WTC11 (cell line): ENCODE measurements around the gene NSD1. TPM values are rescaled to one million over a fixed set of nuclear protein-coding genes. Genes with fewer than 3 reads are reported as not detected.

Source experiments
- ATAC-seq: fragments of 200-7000 bp; cut with Tn5 transposase; 2 replicates; pipeline ENCODE4 v1.10.0; 2021; ENCODE audit warnings: mild to moderate bottlenecking, moderate library complexity
- CTCF ChIA-PET: fragments of 300-600 bp; sonication (Branson Sonifier 250); formaldehyde crosslinking; loops from one replicate; lab custom pipeline; 2021; ENCODE audit warnings: antibody characterized with exemption; lab: Charles Lee
- POLR2A ChIA-PET: fragments of 350-600 bp; sonication (Branson Sonifier 250); formaldehyde crosslinking; loops from one replicate; lab custom pipeline; 2021; ENCODE audit warnings: antibody characterized with exemption; lab: Charles Lee
- DNase-seq: peaks from one replicate; pipeline ENCODE4 v3.0.0; 2021; ENCODE audit warnings: low spot score
- H3K27ac Mint-ChIP-seq: 2 replicates; pipeline ENCODE4 v1.8.0; 2021; ENCODE audit warnings: mixed read lengths
- H3K27me3 Mint-ChIP-seq: 2 replicates; pipeline ENCODE4 v1.8.0; 2021; ENCODE audit warnings: low read depth, mild to moderate bottlenecking, moderate library complexity, mixed read lengths
- H3K36me3 Mint-ChIP-seq: 2 replicates; pipeline ENCODE4 v1.8.0; 2021; ENCODE audit warnings: mixed read lengths
- H3K4me1 Mint-ChIP-seq: 2 replicates; pipeline ENCODE4 v1.8.0; 2022; ENCODE audit warnings: mixed read lengths
- H3K4me3 Mint-ChIP-seq: 2 replicates; pipeline ENCODE4 v1.8.0; 2021; ENCODE audit warnings: mild to moderate bottlenecking, moderate library complexity, mixed read lengths
- H3K9me3 Mint-ChIP-seq: 2 replicates; pipeline ENCODE4 v1.8.0; 2021; ENCODE audit warnings: mixed read lengths
- ATF1 ChIP-seq: sonication (generic); formaldehyde crosslinking; IDR thresholded peaks from 2 replicates; pipeline ENCODE4 v1.8.1; 2023; ENCODE audit warnings: mild to moderate bottlenecking, moderate library complexity, missing genetic modification reagents
- ATF2 ChIP-seq: sonication (generic); formaldehyde crosslinking; IDR thresholded peaks from 2 replicates; pipeline ENCODE4 v1.8.1; 2022; ENCODE audit warnings: low read depth, missing genetic modification reagents, borderline replicate concordance
- CBFB ChIP-seq: sonication (generic); formaldehyde crosslinking; IDR thresholded peaks from 2 replicates; pipeline ENCODE4 v1.8.1; 2022; ENCODE audit warnings: mild to moderate bottlenecking, low read depth, missing genetic modification reagents
- CDX4 ChIP-seq: fragments of 250-450 bp; sonication (Bioruptor Pico); IDR thresholded peaks from 2 replicates; pipeline ENCODE4 v1.9.0; 2021; ENCODE audit warnings: moderate library complexity, mild to moderate bottlenecking, inconsistent platforms, borderline replicate concordance
- EMX1 ChIP-seq: fragments of 250-450 bp; sonication (Bioruptor Pico); IDR thresholded peaks from 2 replicates; pipeline ENCODE4 v1.8.0; 2021; ENCODE audit warnings: mild to moderate bottlenecking
- FOXP4 ChIP-seq: sonication (generic); formaldehyde crosslinking; IDR thresholded peaks from 2 replicates; pipeline ENCODE4 v1.8.0; 2022; ENCODE audit warnings: mild to moderate bottlenecking, missing genetic modification reagents
- MYBL2 ChIP-seq: sonication (generic); formaldehyde crosslinking; IDR thresholded peaks from 2 replicates; pipeline ENCODE4 v1.8.1; 2023; ENCODE audit warnings: mild to moderate bottlenecking, moderate library complexity, missing genetic modification reagents
- NFATC4 ChIP-seq: fragments of 250-450 bp; sonication (Bioruptor Pico); IDR thresholded peaks from 2 replicates; pipeline ENCODE4 v1.9.0; 2021; ENCODE audit warnings: mild to moderate bottlenecking
- PREB ChIP-seq: sonication (generic); formaldehyde crosslinking; IDR thresholded peaks from 2 replicates; pipeline ENCODE4 v1.8.1; 2022; ENCODE audit warnings: mild to moderate bottlenecking, missing genetic modification reagents, moderate library complexity, borderline replicate concordance
- SMAD4 ChIP-seq: sonication (generic); formaldehyde crosslinking; IDR thresholded peaks from 2 replicates; pipeline ENCODE4 v1.8.0; 2022; ENCODE audit warnings: mild to moderate bottlenecking, missing genetic modification reagents
- ZBTB43 ChIP-seq: sonication (generic); formaldehyde crosslinking; IDR thresholded peaks from 2 replicates; pipeline ENCODE4 v1.8.1; 2023; ENCODE audit warnings: mild to moderate bottlenecking, missing genetic modification reagents
- ZNF138 ChIP-seq: sonication (generic); formaldehyde crosslinking; conservative IDR thresholded peaks from 2 replicates; pipeline ENCODE4 v1.8.1; 2022; ENCODE audit warnings: mild to moderate bottlenecking, moderate library complexity, missing genetic modification reagents
- ZNF423 ChIP-seq: fragments of 250-450 bp; sonication (Bioruptor Pico); IDR thresholded peaks from 2 replicates; pipeline ENCODE4 v2.1.2; 2022; ENCODE audit warnings: mild to moderate bottlenecking, moderate library complexity
- total RNA-seq: library from RNA; stranded (reverse); gene quantifications from 3 replicates; pipeline ENCODE4 v1.2.3, GENCODE V29; 2021
- TF ChIP-seq, protein P1 (sequence below): fragments of 250-450 bp; sonication (Bioruptor Pico); IDR thresholded peaks from 2 replicates; pipeline ENCODE4 v1.9.0; 2021; ENCODE audit warnings: mild to moderate bottlenecking
- TF ChIP-seq, protein P2 (sequence below): sonication (generic); formaldehyde crosslinking; IDR thresholded peaks from 2 replicates; pipeline ENCODE4 v1.8.0; 2023; ENCODE audit warnings: missing genetic modification reagents, mild to moderate bottlenecking, borderline replicate concordance
- TF ChIP-seq, protein P3 (sequence below): fragments of 200-600 bp; IDR thresholded peaks from 2 replicates; pipeline ENCODE4 v1.8.0; 2022; ENCODE audit warnings: antibody characterized with exemption

NSD1 gene
- total RNA-seq, 1 experiment from 2014 or later, result 148 TPM

- POLR2A ChIA-PET, result no interaction called here
- H3K4me3 Mint-ChIP-seq, result no peak overlapping the region
- H3K4me1 Mint-ChIP-seq, result no peaks in the 10 kb centered on the region
- ATAC-seq (no peak), DNase-seq (no peak)
- no peaks in the 10 kb centered on the region for H3K27me3 Mint-ChIP-seq
- no peak for TF ChIP-seq SMAD4 (CRISPR knock-in tag)
- no peak for TF ChIP-seq EMX1
- no peak for TF ChIP-seq NFATC4 (CRISPR knock-in tag)
- no peak for TF ChIP-seq ZNF138 (CRISPR knock-in tag)
- H3K36me3 Mint-ChIP-seq, result peaks cover 90% of the 10 kb centered on the region
- H3K9me3 Mint-ChIP-seq, result no peaks in the 10 kb centered on the region
- H3K27ac Mint-ChIP-seq, result no peak overlapping the region; the same call in 1 of the 2 replicates
- CTCF ChIA-PET, result interaction anchor here (0.7 kb wide), 1 partner anchor 67 kb away, joined by 4 read pairs; no protein-coding TSS in a partner anchor
Measured at GRCh38 chr5:177261510-177261909, 127.9 kb downstream of the NSD1 start.

DNA sequence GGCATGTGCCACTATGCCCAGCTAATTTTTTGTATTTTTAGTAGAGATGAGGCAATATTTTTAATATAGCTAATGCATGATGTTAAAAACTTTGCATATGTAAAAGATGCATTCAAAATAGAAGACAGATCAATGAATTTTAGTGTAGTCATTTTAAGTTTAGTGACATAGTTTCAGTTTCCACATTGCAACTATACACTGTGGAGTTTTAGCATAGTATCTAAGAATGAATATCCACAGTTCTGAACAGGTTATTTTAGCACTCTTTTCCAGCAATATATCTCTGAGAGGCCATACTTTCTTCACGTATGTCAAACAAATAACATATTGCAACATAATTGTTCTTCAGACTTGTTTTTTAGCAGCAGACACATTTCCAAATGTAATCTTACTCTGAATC is 130.6 kb downstream of the NSD1 start:
- H3K36me3 Mint-ChIP-seq, result peaks cover 88% of the 10 kb centered on the region
- no peak overlapping the region for H3K4me3 Mint-ChIP-seq
- CTCF ChIA-PET, result no interaction called here
- no peak for DNase-seq
- H3K27me3 Mint-ChIP-seq, result no peaks in the 10 kb centered on the region
- ATAC-seq, result no peak
- TF ChIP-seq FOXP4 (no peak), MYBL2 (CRISPR knock-in tag) (no peak), CDX4 (no peak), PREB (CRISPR knock-in tag) (no peak), ZNF423 (no peak), CBFB (CRISPR knock-in tag) (no peak), ATF2 (CRISPR knock-in tag) (no peak), ATF1 (no peak), ZBTB43 (CRISPR knock-in tag) (no peak)
- TF ChIP-seq, protein P1, sequence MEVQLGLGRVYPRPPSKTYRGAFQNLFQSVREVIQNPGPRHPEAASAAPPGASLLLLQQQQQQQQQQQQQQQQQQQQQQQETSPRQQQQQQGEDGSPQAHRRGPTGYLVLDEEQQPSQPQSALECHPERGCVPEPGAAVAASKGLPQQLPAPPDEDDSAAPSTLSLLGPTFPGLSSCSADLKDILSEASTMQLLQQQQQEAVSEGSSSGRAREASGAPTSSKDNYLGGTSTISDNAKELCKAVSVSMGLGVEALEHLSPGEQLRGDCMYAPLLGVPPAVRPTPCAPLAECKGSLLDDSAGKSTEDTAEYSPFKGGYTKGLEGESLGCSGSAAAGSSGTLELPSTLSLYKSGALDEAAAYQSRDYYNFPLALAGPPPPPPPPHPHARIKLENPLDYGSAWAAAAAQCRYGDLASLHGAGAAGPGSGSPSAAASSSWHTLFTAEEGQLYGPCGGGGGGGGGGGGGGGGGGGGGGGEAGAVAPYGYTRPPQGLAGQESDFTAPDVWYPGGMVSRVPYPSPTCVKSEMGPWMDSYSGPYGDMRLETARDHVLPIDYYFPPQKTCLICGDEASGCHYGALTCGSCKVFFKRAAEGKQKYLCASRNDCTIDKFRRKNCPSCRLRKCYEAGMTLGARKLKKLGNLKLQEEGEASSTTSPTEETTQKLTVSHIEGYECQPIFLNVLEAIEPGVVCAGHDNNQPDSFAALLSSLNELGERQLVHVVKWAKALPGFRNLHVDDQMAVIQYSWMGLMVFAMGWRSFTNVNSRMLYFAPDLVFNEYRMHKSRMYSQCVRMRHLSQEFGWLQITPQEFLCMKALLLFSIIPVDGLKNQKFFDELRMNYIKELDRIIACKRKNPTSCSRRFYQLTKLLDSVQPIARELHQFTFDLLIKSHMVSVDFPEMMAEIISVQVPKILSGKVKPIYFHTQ (CRISPR knock-in tag), result no peak
- TF ChIP-seq, protein P2, sequence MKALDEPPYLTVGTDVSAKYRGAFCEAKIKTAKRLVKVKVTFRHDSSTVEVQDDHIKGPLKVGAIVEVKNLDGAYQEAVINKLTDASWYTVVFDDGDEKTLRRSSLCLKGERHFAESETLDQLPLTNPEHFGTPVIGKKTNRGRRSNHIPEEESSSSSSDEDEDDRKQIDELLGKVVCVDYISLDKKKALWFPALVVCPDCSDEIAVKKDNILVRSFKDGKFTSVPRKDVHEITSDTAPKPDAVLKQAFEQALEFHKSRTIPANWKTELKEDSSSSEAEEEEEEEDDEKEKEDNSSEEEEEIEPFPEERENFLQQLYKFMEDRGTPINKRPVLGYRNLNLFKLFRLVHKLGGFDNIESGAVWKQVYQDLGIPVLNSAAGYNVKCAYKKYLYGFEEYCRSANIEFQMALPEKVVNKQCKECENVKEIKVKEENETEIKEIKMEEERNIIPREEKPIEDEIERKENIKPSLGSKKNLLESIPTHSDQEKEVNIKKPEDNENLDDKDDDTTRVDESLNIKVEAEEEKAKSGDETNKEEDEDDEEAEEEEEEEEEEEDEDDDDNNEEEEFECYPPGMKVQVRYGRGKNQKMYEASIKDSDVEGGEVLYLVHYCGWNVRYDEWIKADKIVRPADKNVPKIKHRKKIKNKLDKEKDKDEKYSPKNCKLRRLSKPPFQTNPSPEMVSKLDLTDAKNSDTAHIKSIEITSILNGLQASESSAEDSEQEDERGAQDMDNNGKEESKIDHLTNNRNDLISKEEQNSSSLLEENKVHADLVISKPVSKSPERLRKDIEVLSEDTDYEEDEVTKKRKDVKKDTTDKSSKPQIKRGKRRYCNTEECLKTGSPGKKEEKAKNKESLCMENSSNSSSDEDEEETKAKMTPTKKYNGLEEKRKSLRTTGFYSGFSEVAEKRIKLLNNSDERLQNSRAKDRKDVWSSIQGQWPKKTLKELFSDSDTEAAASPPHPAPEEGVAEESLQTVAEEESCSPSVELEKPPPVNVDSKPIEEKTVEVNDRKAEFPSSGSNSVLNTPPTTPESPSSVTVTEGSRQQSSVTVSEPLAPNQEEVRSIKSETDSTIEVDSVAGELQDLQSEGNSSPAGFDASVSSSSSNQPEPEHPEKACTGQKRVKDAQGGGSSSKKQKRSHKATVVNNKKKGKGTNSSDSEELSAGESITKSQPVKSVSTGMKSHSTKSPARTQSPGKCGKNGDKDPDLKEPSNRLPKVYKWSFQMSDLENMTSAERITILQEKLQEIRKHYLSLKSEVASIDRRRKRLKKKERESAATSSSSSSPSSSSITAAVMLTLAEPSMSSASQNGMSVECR (CRISPR knock-in tag), result no peak
- TF ChIP-seq, protein P3, sequence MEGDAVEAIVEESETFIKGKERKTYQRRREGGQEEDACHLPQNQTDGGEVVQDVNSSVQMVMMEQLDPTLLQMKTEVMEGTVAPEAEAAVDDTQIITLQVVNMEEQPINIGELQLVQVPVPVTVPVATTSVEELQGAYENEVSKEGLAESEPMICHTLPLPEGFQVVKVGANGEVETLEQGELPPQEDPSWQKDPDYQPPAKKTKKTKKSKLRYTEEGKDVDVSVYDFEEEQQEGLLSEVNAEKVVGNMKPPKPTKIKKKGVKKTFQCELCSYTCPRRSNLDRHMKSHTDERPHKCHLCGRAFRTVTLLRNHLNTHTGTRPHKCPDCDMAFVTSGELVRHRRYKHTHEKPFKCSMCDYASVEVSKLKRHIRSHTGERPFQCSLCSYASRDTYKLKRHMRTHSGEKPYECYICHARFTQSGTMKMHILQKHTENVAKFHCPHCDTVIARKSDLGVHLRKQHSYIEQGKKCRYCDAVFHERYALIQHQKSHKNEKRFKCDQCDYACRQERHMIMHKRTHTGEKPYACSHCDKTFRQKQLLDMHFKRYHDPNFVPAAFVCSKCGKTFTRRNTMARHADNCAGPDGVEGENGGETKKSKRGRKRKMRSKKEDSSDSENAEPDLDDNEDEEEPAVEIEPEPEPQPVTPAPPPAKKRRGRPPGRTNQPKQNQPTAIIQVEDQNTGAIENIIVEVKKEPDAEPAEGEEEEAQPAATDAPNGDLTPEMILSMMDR, result no peak
- TF ChIP-seq, all 79 proteins: peak for 0
- POLR2A ChIA-PET, result no interaction called here
- Mint-ChIP-seq H3K4me1 (peaks cover 2% of the 10 kb centered on the region), H3K27ac (no peak overlapping the region), H3K9me3 (no peaks in the 10 kb centered on the region)
